NCI-H187 treated with DMSO at 0.1 percent for 48 hours (cell line): ENCODE measurements around the gene NUP188.

ENCODE experiments used
- DNase-seq: peaks from one replicate; lab custom pipeline; 2025; lab: John Stamatoyannopoulos, UW

The NUP188 gene

GRCh38 chr9:129007035-129007765 is 59.7 kb downstream of the NUP188 start:
- no peak for DNase-seq

- no peak for DNase-seq
Measured at GRCh38 chr9:129007766-129008468, 60.4 kb downstream of the NUP188 start.

- no peak for DNase-seq
Measured at GRCh38 chr9:129008469-129008965, 61.0 kb downstream of the NUP188 start.

DNA sequence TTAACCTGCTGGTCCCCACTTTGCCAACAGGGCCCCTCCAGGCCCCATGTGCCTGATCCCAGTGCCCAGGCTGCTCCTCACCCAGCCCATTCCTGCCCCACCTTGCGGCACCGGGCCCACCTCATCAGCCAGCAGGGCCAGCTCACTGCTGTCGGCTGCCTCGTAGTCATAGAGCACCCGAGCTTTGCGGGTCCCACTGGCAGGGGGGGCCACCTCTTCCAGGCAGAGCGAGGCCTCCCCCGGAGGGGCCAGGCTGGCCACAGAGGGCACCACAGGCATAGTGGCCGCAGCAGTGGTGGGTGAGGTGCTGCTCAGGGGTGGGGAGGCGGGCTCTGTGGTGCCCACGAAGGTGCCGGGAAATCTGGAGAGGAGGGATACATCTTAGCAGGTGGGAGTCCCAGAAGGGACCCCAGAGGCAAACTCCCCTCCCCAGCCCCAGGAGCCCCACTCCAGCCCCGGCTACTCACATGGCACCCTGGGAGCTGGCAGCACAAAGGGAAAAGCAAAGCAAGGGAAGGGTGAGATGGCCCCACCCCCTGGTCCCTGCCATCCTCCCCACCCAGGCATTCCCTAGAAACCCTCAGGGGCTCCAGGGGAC is 61.6 kb downstream of the NUP188 start:
- no peak for DNase-seq

- no peak for DNase-seq
Measured at GRCh38 chr9:129009584-129010141, 62.2 kb downstream of the NUP188 start.

GRCh38 chr9:129010267-129010975 is 62.9 kb downstream of the NUP188 start:
- no peak for DNase-seq

- no peak for DNase-seq
Measured at GRCh38 chr9:129011170-129011569, 63.7 kb downstream of the NUP188 start.

DNA sequence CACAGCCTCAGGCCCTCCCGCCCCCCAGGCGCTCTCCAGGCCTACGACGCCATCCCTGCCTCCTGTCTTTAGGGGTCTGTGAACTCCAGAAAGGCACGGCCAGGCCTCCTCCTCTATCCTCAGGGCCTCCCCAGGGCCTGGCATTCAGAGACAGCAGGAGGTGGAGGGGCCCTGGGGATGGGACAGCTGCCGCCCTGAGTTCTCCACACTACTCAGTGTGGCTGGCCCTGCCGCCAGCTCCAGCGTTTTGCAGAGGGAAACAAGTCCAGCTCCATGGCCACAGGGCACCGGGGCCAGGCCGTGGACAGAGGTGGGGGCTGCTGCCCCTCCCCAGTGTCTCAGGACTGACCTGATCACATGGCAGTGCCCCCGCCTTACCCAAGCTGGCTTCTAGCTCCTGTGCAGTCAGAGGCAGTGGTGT is 64.3 kb downstream of the NUP188 start:
- no peak for DNase-seq

DNA sequence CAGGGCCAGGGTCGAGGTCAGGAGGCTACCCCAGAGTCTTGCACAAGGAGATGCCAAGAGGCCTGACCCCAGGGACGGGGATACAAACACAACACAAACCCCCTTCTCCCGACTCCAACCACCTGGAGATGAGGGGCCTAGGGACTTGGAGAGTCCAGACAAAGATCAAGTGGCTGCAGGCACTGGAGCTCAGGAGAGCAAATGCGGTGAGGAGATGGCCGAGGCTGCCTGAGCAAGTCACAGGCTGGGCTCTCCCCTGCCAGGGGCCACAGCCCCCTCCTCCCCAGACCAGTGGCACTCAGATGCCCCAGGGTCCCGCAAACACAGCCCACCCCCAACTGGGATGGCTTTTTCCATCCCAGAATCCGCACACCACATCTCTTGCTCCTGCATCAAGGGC is 64.8 kb downstream of the NUP188 start:
- DNase-seq, result no peak

DNA sequence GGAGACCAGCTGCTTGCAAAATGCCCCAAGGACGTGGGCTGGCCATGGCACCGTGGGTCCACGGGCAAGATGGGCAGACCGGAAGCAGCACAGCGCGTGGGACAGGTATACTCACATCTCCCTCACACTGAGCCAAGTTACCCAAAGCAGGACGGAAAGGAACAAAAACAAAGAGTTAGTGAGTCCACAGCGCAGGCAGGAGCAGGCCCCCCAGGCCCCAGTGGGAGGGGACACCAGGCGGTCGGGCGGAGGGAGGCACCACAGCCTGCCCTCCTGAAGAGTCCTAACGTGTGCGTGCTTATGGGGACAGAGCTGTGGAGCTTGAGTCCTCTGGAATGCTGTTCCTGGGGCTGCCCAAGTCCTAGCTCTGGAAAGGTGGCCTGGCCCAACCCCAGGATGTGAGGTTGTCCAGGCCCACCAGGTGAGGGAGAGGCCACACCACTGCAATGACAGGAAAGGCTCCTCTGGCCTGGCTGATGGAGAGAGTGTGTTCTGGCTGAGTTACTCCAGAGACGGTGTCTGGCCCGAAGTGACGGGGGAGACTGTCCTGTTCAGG is 65.5 kb downstream of the NUP188 start:
- DNase-seq, result no peak

GRCh38 chr9:129013674-129014073 is 66.2 kb downstream of the NUP188 start:
- DNase-seq, result no peak

DNA sequence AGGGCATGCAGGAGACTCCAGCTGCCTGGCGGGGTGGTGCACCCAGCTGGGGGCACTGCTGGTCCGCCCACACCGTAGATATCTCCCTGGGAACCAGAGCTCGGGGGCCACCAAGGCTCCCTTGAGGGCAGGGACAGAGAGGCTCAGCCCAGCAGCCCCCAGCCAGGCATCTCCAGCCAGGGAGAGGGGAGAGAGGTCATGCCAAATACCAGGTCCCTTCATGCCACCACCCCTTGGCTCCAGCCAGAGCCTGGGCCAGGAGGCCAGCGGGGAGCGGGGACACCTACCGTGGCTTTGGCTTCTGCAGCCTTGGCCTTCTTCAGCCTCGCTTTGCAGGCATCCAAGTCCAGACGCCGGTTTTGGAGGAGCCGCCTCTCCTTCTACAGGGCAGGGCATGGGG is 66.6 kb downstream of the NUP188 start:
- DNase-seq, result no peak

DNA sequence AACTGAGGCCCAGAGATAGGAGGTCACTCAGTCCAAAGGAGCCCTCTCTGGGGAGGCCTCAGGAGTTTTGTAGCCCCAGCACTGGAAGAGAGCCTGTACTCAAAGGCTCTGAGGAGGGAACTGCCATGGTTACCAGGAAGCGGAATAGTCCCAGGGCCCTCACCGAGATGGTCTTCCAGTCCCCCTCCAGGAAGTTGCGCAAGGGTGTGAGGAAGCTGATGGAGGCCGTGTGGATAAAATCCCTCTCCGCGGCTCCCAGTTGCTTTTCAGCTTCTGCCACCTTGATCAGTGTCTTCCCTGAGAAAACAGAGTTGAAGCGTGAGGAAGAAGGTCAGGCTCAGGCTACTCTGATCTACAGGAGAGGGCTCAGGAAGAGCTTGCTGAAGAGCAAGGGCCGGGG is 67.1 kb downstream of the NUP188 start:
- no peak for DNase-seq

GRCh38 chr9:129021091-129021490 is 73.6 kb downstream of the NUP188 start:
- no peak for DNase-seq

DNA sequence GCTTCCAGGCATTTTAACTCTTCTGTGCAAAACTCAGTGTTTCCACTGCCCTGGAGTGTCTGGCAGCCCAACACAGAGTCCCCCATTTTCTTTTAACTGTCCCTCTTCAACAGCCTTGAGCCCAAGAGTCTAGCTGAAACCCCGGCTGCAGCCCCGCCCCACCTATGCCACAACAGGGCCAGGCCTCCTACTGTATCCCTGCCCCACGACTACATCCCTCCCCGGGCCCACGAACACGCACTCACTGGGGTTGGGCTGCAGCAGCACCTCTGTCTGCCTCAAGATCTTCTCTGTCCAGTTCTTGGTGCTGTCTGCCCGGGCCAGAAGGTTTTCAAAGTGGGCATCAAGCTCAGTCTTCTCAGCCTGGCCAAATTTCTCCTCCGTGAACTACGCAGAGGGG is 74.5 kb downstream of the NUP188 start:
- DNase-seq, result no peak

- DNase-seq, result no peak
Measured at GRCh38 chr9:129023036-129023907, 75.8 kb downstream of the NUP188 start.

DNA sequence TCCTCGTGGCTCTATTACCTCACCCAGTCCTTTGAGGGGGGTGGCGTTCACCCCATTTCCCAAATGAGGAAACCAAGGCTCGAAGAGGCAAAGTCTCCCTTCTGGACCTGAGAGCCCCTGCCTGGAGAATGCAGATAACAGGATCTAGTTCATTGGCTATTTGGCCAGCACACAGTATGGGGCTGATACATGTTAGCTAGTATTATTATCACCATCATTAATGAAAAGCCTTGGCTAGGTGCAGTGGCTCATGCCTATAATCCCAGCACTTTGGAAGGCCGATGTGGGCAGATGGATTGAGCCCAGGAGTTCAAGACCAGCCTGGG is 76.4 kb downstream of the NUP188 start:
- no peak for DNase-seq

- no peak for DNase-seq
Measured at GRCh38 chr9:129026442-129027223, 79.1 kb downstream of the NUP188 start.

DNA sequence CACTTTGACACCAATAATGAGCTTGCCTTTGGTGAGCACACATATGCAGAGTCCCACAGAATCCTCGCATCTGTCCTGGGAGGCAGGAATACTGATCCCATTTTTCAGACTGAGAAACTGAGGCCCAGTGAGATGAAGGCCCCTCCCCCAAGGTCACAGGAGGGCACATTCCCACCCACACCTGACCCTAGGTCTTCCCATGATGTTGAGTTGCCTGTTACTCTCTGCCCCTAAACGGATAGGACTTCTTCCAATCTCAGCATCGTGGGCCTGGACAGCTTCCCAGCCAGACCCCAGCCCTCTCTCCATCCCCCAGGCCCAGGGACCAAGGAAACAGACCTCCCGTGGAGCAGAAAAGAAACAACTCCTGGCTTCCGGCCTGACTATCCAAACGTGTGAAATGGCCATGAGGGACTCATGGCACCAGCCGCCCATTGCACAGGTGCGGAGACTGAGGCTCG is 79.8 kb downstream of the NUP188 start:
- DNase-seq, result no peak

DNA sequence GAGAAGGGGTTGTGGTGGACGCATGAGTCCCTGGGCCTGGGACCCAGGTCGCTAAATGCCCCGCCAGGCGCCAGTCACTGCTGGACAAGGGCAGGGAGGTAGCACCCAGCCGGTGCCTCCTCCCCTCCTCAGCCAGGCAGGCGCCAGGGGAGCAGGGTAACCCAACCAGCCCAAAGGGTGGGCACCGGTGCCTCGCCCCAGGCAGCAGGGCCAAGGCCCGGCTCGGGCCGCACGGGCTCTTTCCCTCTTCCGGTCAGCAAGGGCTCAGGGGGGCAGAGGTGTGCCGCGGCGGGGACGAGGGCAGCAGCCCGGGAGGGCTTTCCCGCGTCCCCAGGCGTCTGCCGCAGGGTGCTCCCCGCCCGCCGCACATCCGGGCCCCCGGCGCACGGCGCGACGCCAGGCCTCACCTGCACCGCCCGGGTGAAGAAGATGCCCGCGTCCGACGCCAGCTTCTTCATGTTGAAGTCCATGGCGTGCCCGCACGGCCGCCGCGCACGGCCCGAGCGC is 80.2 kb downstream of the NUP188 start:
- no peak for DNase-seq
